ENCODE results near the gene ADCY9.

Gene ADCY9

DNA sequence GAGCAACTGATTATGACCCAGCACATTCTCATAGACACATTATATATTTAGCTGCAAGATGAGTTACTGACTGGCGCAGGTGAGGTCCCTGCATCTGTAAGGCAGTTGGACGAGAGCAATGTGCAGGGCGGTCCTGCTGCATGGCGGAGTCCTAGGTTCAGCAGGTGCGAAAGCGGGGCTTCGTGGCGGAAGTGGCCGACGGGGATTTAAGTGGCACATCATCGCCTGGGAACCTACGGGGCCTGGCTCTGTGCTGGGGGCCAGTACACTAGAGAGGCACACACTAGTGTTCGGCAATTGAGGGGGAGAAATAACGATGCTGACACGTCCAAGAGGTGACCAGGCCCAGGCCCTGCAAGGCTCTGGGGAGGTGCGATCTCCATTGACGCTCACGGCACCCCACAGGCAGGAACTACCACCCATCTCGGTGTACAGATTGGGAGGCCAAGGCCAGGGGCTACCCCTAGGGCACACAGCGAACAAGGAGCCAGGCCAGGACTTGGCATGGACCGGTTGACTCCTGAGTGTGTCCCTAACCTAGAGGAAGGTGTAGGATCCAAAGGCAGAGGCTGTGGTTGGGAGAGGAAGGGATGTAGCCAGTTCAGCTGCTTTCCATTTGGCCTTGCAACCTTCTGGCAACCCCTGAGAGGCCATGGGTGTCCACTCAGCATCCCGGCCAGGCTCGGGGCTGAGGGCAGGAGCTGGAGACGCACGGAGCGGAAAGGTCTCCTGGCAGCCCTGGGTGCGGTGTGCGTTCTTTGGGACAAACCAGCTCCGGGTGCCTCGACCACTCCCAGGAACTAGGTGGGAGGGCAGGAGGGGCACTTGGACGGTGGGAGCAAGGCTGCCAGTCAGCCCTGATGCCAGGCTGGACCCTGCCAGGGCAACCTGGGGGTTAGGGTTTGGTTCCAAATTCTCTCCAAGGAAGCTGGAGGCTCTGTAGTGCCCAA lies 131.9 kb downstream of the ADCY9 start:
- H3K36me3 ChIP-seq (ENCODE audit: control insufficient read depth in 2 of 2, insufficient read depth in 1 of 2, low read length in 2 of 2), result peaks cover 0 to 29% of the 10 kb centered on the region in 2 experiments; a peak in 1 of 3 replicates
- peaks cover 8% of the 10 kb centered on the region for H3K4me1 ChIP-seq (ENCODE audit: control insufficient read depth, insufficient read depth, low read length)
- no peaks in the 10 kb centered on the region for H3K9me3 ChIP-seq (ENCODE audit: control insufficient read depth, insufficient read depth, low read depth, low read length)
- CTCF ChIA-PET, result interaction anchor here (0.7 to 3.7 kb wide), 6 partner anchors 14 to 269 kb away, joined by 3 to 28 read pairs (median 6); no protein-coding TSS in a partner anchor
- TF ChIP-seq ZNF23 (tag by site-specific recombination; IDR thresholded peaks at IDR 0.05; ENCODE audit: borderline replicate concordance), result no peak
- no peak for TF ChIP-seq ZNF624 (tag by site-specific recombination; IDR thresholded peaks at IDR 0.05)
- TF ChIP-seq ZNF341 (tag by site-specific recombination; IDR thresholded peaks at IDR 0.05; ENCODE audit: low read depth), result no peak
- no peak for TF ChIP-seq ZNF791 (tag by site-specific recombination; IDR thresholded peaks at IDR 0.05)
- TF ChIP-seq, protein P1, sequence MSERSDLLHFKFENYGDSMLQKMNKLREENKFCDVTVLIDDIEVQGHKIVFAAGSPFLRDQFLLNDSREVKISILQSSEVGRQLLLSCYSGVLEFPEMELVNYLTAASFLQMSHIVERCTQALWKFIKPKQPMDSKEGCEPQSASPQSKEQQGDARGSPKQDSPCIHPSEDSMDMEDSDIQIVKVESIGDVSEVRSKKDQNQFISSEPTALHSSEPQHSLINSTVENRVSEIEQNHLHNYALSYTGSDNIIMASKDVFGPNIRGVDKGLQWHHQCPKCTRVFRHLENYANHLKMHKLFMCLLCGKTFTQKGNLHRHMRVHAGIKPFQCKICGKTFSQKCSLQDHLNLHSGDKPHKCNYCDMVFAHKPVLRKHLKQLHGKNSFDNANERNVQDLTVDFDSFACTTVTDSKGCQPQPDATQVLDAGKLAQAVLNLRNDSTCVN (tag by site-specific recombination; optimal IDR thresholded peaks at IDR 0.05), result no peak
- TF ChIP-seq, protein P2, sequence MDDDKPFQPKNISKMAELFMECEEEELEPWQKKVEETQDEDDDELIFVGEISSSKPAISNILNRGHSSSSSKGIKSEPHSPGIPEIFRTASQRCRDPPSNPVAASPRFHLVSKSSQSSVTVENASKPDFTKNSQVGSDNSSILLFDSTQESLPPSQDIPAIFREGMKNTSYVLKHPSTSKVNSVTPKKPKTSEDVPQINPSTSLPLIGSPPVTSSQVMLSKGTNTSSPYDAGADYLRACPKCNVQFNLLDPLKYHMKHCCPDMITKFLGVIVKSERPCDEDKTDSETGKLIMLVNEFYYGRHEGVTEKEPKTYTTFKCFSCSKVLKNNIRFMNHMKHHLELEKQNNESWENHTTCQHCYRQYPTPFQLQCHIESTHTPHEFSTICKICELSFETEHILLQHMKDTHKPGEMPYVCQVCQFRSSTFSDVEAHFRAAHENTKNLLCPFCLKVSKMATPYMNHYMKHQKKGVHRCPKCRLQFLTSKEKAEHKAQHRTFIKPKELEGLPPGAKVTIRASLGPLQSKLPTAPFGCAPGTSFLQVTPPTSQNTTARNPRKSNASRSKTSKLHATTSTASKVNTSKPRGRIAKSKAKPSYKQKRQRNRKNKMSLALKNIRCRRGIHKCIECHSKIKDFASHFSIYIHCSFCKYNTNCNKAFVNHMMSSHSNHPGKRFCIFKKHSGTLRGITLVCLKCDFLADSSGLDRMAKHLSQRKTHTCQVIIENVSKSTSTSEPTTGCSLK (tag by site-specific recombination; IDR thresholded peaks at IDR 0.05), result no peak
- TF ChIP-seq SETDB1 (IDR thresholded peaks at IDR 0.05; ENCODE audit: insufficient read length, low read length), result no peak
- no peak for TF ChIP-seq ZNF292 (tag by site-specific recombination; IDR thresholded peaks at IDR 0.05; ENCODE audit: borderline replicate concordance, low read depth)
- TF ChIP-seq ZNF146 (tag by site-specific recombination; IDR thresholded peaks at IDR 0.05), result no peak
- no peak for TF ChIP-seq BCL11B (tag by site-specific recombination; IDR thresholded peaks at IDR 0.05; ENCODE audit: low read depth)
- TF ChIP-seq ZIC2 (tag by site-specific recombination; IDR thresholded peaks at IDR 0.05), result no peak
- TF ChIP-seq, protein P3, sequence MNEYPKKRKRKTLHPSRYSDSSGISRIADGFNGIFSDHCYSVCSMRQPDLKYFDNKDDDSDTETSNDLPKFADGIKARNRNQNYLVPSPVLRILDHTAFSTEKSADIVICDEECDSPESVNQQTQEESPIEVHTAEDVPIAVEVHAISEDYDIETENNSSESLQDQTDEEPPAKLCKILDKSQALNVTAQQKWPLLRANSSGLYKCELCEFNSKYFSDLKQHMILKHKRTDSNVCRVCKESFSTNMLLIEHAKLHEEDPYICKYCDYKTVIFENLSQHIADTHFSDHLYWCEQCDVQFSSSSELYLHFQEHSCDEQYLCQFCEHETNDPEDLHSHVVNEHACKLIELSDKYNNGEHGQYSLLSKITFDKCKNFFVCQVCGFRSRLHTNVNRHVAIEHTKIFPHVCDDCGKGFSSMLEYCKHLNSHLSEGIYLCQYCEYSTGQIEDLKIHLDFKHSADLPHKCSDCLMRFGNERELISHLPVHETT (tag by site-specific recombination; IDR thresholded peaks at IDR 0.05), result no peak
- no peak overlapping the region for H3K27ac ChIP-seq (ENCODE audit: extremely low read depth, low read depth, low read length)
- no peak overlapping the region for H3K4me3 ChIP-seq (ENCODE audit: low read depth, low read length)
- POLR2A ChIA-PET, result interaction anchor here (1.5 kb wide), 1 partner anchor 266 kb away, joined by 3 read pairs; no protein-coding TSS in a partner anchor

DNA sequence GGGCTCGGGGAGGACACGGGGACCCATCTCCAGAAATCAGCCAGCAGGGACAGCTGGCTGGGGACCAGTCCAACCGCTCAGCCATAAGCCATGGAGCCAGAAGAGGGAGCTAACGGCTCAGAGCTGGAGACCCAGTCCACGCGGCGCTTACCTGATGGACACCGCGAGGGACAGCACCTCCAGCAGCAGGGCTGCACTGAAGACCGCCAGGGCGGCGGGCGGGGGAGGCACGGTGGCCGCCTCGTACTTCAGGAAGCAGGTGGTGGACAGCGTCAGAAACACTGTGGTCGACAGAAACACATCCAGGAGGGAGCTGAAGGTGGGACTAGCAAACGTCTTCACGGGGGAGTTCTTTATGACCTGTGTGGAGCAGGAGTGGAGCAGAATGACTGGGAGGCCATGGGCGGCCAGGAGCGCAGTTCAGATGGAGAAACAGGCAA lies 133.1 kb downstream of the ADCY9 start:
- H3K27ac ChIP-seq (ENCODE audit: extremely low read depth, low read depth, low read length), result no peak overlapping the region
- CTCF ChIA-PET, result interaction anchor here (0.6 to 3.7 kb wide), 19 partner anchors 9 to 420 kb away, joined by 3 to 28 read pairs (median 3); no protein-coding TSS in a partner anchor
- no peaks in the 10 kb centered on the region for H3K9me3 ChIP-seq (ENCODE audit: control insufficient read depth, insufficient read depth, low read depth, low read length)
- POLR2A ChIA-PET, result interaction anchor here (1.0 to 1.5 kb wide), 4 partner anchors 44 to 288 kb away, joined by 3 to 5 read pairs (median 3); no protein-coding TSS in a partner anchor
- peaks cover 8% of the 10 kb centered on the region for H3K4me1 ChIP-seq (ENCODE audit: control insufficient read depth, insufficient read depth, low read length)
- H3K36me3 ChIP-seq (ENCODE audit: control insufficient read depth in 2 of 2, insufficient read depth in 1 of 2, low read length in 2 of 2), result peaks cover 0 to 33% of the 10 kb centered on the region in 2 experiments; a peak in 1 of 3 replicates
- no peak overlapping the region for H3K4me3 ChIP-seq (ENCODE audit: low read depth, low read length)
- TF ChIP-seq ZEB2 (tag by site-specific recombination; IDR thresholded peaks at IDR 0.05) (0 out of 2 replicates have a peak, but pooled peaks have one; percentile 31), TCF7L2 (IDR thresholded peaks at IDR 0.05; ENCODE audit: borderline replicate concordance, low read depth, low read length) (no peak), ZNF2 (tag by site-specific recombination; IDR thresholded peaks at IDR 0.05) (peak; percentile 89), ZFHX2 (tag by site-specific recombination; conservative IDR thresholded peaks at IDR 0.05) (0 out of 2 replicates have a peak, but pooled peaks have one; percentile 7), ZNF600 (tag by site-specific recombination; IDR thresholded peaks at IDR 0.05) (peak; percentile 29; the same call in 1 of the 2 replicates), OVOL3 (tag by site-specific recombination; IDR thresholded peaks at IDR 0.05) (no peak), ZNF654 (tag by site-specific recombination; IDR thresholded peaks at IDR 0.05; ENCODE audit: low read depth) (peak; percentile 65)
- TF ChIP-seq, protein P4, sequence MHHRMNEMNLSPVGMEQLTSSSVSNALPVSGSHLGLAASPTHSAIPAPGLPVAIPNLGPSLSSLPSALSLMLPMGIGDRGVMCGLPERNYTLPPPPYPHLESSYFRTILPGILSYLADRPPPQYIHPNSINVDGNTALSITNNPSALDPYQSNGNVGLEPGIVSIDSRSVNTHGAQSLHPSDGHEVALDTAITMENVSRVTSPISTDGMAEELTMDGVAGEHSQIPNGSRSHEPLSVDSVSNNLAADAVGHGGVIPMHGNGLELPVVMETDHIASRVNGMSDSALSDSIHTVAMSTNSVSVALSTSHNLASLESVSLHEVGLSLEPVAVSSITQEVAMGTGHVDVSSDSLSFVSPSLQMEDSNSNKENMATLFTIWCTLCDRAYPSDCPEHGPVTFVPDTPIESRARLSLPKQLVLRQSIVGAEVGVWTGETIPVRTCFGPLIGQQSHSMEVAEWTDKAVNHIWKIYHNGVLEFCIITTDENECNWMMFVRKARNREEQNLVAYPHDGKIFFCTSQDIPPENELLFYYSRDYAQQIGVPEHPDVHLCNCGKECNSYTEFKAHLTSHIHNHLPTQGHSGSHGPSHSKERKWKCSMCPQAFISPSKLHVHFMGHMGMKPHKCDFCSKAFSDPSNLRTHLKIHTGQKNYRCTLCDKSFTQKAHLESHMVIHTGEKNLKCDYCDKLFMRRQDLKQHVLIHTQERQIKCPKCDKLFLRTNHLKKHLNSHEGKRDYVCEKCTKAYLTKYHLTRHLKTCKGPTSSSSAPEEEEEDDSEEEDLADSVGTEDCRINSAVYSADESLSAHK (tag by site-specific recombination; IDR thresholded peaks at IDR 0.05), result 0 out of 2 replicates have a peak, but pooled peaks have one; percentile 15
- TF ChIP-seq, protein P1 (tag by site-specific recombination; optimal IDR thresholded peaks at IDR 0.05), result peak; percentile 11
- TF ChIP-seq, protein P5, sequence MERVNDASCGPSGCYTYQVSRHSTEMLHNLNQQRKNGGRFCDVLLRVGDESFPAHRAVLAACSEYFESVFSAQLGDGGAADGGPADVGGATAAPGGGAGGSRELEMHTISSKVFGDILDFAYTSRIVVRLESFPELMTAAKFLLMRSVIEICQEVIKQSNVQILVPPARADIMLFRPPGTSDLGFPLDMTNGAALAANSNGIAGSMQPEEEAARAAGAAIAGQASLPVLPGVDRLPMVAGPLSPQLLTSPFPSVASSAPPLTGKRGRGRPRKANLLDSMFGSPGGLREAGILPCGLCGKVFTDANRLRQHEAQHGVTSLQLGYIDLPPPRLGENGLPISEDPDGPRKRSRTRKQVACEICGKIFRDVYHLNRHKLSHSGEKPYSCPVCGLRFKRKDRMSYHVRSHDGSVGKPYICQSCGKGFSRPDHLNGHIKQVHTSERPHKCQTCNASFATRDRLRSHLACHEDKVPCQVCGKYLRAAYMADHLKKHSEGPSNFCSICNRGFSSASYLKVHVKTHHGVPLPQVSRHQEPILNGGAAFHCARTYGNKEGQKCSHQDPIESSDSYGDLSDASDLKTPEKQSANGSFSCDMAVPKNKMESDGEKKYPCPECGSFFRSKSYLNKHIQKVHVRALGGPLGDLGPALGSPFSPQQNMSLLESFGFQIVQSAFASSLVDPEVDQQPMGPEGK (tag by site-specific recombination; IDR thresholded peaks at IDR 0.05), result peak; percentile 47; the same call in 1 of the 2 replicates
